CD4-positive, alpha-beta T cell treated with Interleukin-21 for 1 hour (primary cell): Measurements from ENCODE around the gene KLK4.
A peak's percentile ranks its signal among the peaks of the same experiment; 100 is the strongest.

Source experiments
- DNase-seq: peaks from one replicate; pipeline ENCODE4 v3.0.0-alpha.2; 2020

Gene KLK4, protein sequence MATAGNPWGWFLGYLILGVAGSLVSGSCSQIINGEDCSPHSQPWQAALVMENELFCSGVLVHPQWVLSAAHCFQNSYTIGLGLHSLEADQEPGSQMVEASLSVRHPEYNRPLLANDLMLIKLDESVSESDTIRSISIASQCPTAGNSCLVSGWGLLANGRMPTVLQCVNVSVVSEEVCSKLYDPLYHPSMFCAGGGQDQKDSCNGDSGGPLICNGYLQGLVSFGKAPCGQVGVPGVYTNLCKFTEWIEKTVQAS

DNA sequence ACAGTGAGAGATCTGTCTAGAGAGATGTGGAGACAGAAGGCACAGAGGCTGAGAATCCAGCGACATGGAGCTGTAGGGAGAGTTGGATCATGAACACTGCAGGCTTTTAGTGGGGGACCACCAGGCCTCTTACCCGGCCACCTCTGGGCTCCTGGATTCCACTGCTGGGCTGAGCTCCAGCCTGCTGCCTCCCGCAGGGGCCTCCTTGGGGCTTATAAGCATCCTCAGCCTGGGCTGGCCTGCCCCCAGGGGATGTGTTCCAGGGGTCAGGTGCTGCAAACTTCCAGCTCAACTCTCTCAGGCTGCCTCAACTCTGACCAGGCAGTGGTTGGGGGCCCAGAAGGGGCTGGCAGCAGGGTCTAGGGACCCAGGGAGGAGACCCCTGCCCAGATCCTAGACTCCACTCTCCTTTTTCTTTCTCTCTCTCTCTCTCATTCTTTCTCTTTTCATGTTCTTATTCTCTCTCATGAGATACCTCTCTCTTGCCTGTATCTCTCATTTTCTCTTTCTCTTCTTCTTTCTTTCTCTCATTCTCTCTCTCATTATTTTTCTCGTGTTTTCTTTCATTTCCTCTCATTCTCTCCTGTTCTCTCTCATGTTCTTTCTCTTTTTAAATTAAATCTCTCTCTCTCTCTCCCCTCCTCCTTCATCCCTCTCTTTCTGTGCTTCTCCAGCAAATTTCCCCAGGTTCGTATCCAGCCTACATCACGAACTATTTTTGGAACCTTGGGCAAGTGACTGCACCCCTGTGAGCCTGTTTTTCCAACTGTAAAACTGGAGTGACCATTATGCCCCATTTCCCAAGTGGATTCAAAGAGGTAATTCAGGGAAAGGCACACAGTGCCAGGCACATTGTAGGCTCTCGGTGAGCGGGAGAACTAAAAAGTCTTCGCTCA is at the start of gene KLK4:
TSS of gene KLK4 (minus strand) at position 190 of the 896 bp plus-strand sequence. CDS start 657 bp downstream, outside the sequence.
- no peak for DNase-seq

DNA sequence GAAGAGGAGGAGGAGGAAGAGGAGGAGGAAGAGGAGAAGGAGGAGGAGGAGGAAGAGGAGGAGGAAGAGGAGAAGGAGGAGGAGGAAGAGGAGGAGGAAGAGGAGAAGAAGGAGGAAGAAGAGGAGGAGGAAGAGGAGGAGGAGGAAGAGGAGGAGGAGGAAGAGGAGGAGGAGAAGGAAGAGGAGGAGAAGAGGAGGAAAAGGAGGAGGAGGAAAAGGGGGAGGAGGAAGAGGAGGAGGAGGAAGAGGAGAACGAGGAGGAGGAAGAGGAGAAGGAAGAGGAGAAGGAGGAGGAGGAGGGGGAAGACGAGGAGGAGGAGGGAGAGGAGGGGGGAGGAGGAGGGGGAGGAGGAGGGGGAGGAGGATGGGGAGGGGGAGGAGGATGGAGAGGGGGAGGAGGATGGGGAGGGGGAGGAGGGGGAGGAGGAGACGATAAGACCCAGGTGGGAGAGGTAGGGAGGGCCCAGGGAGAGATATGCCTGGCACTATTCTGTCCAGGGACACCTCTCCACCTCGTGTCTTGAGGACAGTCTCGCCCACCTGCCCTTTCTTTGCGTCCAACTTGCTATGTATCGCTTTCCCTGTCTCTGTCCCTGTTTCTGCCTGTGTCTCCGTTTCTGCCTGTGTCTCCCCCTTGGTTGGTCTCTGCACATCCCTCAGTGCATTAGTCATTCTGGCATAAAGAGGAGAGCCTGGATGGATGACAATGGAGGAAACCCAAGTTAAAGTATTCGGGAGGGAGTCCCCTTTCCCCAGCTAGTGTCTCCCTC is 48.7 kb upstream of the KLK4 start:
- DNase-seq = no peak

DNA sequence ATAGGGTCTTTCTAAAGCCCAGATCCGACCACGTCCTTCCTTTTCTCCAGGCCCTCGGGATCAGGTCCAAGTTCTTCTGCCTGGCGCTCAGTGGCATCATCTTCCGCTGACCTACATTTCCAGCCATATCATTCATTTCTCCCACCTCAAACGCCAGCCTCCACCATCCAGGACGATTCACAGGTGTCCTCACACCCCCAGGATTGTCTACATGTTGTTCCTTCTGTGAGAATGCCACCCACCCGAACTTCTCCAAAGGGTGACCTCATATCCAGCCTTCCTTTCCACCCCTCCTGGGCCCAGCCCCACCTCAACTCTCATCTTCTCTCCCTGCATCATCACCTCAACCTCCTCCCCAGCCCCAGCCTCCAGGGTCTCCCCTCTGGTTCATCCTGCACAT is 46.4 kb upstream of the KLK4 start:
- no peak for DNase-seq

DNA sequence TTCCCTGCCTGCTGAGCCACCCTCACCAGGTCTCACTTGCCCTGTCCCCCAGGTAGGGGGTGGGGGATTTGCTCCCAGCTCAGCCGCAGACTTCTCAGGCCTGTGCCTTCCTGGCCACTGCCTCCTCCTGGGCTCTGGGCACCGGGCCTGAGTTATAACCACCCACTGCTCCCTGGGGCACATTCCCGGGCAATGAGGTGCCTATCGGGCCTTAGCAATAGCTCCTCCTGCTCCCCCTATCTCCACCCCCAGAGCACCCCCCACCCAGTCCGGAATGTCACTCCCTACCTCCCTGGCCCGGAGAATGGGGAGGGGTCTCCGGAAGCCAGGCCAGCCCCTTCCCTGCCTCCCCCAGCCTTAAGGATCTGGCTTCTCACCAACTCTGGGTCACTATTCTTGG is 41.7 kb upstream of the KLK4 start, which contains the start of gene KLK5:
TSS of gene KLK5 (minus strand) at position 129 of the 400 bp plus-strand sequence. CDS start 381 bp downstream, outside the sequence.
- no peak for DNase-seq

DNA sequence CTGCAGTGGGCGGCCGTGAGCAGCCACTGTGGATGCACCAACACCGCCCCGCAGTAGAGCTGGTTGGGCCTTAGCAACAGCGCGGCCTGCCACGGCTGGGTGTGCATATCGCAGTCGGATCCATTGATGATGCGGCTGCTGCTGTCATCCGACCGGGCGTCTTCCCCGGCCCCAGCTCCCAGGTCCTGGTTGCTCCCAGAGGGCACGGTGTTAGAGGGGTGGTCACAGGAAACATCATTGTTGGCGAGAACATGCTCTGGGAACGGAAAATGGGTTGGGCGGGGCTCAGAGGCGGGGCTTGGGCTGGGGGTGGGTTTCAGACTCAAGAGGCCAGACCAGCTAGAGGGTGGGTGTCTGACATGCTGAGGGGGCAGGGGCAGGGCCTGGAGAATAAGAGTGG is 38.7 kb upstream of the KLK4 start:
- no peak for DNase-seq

DNA sequence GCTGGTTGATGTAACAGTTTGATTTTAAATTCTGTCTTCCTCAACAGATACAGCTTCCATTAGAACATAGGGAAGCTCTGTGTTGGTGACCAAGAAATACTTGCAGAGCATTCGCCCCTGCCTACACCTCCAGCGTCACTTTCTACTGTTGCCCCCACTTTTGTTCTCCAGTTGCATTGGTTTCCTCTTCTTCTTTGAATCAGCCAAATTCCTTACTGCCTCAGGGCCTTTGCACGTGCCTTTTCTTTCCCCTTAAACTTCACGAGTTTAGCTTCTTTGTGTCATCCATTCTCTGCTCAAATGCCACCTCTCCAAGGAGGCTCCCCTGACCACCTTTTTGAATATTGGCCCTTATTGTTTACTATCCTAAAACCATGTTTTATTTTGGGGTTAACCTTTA is 35.9 kb upstream of the KLK4 start:
- no peak for DNase-seq

DNA sequence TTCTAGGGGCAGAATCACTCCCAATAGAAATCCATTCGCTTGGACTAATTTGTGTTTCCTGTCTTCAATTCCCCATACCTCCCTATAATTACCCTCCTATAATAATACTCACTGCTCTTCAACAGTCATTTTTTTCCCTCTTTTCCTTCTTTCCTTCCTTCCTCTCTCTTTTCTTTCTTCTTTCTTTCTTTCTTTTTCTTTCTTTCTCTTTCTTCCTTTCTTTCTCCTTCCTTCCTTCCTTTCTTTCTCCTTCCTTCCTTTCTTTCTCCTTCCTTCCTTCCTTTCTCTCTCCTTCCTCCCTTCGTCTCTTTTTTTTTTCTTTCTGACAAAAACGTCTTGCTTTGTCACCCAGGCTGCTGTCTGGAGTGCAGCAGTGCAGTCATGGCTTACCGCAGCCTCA is 33.6 kb upstream of the KLK4 start:
- DNase-seq = no peak

DNA sequence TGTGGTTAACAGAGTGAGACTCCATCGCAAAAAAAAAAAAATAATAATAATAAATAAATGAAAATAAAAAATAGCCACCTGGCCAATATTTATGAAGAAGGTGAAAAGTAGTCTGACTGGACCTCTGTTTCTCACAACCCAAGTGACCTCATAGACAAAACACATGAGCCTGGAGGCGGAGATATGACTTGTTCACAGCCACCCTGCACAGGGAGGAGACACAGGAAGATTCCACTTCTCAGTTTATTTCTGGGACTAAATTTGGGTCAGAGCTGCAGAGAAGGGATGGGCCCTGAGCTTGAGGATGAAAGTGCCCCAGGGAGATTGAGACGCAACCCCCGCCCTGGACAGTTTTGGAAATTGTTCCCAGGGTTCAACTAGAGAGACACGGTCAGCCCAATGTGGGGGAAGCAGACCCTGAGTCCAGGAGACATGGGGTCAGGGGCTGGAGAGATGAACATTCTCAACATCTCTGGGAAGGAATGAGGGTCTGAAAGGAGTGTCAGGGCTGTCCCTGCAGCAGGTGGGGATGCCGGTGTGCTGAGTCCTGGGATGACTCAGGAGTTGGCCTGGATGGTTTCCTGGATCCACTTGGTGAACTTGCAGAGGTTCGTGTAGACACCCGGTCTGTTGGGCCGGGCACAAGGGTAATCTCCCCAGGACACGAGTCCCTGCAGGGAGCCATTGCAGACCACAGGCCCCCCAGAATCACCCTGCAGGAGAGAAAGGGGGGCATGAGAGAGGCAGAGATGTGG is 32.1 kb upstream of the KLK4 start:
- DNase-seq = no peak

DNA sequence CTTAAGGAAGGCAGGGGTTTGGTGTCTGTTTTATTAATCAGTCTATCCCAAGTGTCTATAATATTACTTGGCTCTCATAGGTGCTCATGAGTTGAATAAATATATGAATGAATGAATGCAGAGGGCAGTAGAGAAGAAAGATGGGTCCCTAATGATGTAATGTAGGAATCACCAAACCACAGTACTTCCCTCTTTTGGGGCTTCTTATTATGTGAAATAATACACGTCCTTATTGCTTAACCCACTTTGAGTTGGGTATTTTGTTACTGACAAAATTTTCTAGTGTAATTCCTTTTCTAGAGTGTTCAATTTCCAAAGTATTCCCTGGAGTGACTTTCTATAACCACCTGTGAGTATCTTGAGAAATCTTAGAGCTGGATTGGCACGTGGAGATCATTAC is 28.4 kb upstream of the KLK4 start:
- DNase-seq = no peak

DNA sequence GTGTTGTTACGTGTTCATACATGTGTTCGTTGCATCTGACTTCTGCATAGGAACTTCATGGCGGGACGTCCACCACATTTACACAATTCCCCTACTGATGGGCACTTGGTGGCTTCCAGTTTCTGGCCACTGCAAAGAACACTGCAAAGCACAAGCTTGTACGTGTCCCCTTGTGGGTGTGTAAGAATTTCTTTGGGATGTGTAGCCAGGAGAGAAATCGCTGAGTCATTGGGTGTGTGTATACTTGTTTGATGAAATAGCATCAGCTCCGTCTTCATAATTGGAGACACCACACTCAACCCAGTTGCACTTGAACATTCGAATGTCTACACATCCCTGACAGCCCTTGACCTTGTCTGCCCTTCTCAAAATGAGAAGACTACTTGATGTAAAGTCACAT is 22.4 kb upstream of the KLK4 start:
- DNase-seq = no peak

DNA sequence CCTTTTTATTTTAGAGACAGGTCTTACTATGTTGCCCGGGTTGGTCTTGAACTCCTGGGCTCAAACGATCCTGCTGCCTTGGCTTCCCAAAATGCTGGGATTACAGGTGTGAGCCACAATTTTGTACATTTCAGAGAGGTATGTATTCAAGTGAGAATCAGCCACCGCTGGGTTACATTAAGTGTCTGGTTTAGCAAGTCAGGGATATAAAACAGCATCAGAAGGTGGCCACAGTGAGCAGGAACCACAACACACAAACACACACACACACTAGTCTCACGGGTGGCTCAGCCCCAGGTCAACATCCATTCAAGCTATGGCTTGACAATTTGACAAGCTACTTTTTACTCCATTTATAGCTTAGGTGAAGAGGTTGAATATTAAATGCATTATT is 21.5 kb upstream of the KLK4 start:
- no peak for DNase-seq

DNA sequence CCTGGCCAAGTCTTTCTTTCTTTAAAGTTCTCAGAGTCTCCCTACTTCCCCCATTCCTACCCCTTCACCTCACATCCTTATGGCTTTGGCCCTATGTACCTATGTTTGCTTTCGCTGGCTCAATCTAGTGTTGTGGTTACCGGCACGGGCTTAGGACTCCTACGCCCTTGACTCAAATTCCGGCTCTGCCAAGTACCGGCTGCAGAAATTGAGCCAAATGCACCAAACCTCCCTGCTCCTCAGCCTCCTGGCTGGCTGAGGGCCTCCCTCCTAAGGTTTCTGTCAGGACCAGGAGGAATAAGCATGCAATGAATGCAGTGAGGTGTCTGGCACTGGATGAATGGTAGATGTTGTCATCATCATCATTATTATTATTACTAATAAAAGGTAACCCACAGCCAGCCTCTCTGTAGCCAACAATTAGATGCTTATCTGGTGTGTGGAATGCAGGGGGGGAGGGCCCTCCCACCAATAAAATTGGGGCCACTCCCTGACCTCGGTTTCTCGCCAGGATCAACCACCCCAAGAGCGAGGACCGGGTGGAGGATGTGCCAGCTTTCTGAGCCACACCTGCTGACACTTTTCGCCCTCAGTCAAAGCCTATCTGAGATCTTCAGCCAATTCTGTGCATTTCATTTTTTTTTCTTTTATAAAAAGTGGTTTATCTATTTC is 21.0 kb upstream of the KLK4 start:
- DNase-seq = no peak

DNA sequence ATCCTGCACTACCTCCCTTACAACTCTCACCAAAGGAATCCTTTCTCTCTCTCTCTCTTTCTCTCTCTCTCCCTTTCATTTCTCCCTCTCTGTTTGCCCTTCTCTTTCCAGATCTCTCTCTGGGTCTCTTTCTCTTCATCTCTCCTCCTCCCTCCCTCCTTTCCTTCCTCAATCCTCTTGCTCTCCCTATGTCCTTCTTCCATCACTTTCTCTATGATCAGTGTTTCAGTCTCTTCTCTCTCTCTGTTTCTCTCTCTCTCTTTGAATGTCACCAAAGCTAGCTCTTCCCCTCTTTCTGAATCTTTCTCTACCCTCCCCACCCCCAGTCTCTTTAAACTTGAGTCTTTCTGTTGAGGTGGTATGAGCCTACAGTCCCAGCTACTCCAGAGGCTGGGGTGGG is 19.8 kb upstream of the KLK4 start:
- DNase-seq = no peak

DNA sequence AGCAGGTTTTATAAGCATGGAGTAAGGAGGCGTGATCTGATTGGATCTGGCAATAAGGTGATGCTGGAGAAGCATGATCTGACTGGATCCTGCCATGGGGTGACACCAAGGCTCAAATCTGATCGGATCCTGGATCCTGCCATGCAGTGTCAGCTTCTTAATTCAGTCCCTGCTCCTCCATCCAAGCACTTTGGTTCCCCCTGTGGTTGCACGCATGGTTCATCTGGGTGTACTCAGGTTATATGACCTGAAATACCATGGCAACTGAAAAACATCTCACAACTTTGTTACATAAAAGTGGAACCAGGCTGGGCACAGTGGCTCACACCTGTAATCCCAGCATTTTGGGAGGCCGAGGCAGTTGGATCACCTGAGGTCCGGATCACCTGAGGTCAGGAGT is 17.6 kb upstream of the KLK4 start:
- DNase-seq = no peak

DNA sequence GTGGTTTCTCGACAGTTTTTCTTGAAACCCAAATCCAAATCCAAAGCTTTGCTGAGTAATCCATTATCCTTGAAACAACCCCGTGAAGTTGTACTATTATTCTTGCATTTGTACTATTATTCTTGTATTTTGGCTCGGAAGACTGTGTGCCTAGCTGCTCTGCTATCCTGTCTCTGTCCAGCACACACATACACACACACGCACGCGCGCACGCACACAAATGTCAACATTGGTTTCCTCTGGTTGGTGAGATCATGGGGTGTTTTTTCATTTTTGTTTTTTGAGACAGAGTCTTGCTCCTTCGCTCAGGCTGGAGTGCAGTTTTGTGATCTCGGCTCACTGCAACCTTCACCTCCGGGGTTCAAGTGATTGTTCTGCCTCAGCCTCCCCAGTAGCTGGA is 14.9 kb upstream of the KLK4 start:
- DNase-seq = no peak

DNA sequence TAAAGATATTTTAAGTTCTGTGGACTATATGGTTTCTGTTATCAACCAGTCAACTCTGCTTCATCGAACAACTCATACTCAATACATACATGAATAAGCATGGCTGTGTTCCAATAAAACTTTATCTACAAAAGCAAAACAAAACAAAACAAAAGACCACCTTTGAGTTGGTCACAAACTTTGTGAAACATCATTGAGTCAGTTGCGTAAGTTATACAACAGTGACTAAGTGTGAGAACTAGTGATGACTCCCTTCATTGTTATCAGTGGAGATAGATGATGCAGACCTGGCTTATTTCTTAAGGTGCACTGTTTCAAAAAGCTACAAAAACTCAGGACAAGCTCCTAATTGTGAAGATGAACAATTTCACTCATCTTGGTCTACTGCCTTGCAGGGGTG is 14.5 kb upstream of the KLK4 start:
- DNase-seq = no peak

DNA sequence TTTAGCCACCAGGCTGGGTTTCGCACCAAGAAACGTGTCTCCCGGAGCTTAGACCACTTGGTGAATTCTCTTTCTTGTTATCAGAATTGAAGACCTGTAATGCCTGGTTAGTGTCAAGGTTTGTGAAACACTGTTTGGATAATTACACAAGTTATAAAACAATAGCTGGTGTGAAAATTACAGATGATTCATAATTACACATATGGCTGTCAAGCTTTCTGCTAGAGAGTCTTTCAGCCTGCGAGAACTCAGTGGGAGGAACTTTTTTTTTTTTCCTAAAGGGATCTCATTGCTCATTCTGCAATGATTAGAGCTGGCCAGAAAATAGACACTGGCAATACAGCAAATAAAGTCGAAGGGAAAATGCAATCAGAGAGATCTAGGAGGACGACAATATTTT is 13.4 kb upstream of the KLK4 start:
- no peak for DNase-seq

DNA sequence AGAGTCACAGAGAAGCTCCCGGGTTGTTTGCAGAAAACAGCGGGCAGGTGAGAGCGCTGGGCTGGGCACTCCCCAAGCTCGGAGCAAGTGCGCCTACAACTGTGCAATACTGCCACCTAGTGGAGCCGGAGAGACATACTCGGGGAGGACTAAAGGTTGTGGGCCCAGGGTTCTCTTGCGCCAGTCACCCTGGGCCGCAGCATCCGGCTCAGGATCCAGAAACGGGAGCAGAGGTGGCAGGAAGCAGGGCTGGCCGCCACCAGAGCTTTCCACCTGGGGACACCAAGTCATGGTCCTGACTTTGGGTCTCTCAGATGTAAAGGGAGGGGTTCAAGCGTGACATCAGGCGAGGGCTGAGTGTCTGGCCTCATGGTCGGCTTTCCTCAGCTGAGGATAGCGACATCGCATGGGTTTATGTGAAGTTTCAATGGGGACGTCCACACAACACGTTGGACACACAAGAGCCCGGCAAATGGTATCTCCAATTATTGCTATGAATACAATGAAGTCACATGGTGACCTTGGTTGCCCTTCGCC is 11.2 kb upstream of the KLK4 start:
- peak; percentile 77 for DNase-seq

DNA sequence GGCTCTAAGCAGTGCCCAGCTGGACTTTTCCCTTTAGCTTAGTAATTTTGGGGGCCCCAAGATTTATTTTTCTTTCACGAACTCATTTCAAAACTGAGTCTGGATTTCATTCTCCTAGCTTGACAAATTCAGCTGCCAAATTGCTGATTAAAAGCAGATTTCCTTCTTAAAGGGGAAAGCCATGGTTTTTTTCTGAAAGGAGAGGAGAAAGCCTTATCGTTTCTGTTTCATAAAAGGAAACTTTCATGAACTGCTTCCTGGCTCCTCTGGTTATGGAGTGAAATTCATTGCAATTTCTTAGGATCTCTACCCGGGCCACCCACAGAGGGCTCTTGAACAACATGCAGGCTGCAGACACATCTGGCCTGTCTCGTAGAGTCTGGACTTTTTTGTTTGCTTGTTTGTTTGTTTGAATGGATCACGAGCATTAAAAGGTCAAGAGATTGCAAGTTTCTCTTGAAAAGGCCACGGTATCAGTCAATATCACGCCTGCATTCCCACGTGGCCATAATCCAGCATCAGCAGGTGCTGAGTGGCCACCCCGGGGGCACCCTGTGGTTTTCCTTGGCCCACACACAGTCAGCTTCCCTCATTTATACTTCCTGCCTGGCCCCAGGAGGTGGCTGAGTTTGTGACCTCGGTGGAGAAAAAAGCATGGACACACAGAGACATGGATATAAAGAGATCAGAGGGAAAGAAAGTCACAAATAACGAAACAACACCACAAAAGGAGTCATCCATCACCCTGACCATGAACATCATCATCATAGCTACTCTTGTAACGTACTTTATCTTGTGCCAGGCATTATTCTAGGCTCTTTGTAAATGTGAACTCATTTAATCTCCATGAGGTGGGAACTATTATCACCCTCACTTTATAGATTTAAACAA is 10.5 kb upstream of the KLK4 start:
- DNase-seq = no peak

DNA sequence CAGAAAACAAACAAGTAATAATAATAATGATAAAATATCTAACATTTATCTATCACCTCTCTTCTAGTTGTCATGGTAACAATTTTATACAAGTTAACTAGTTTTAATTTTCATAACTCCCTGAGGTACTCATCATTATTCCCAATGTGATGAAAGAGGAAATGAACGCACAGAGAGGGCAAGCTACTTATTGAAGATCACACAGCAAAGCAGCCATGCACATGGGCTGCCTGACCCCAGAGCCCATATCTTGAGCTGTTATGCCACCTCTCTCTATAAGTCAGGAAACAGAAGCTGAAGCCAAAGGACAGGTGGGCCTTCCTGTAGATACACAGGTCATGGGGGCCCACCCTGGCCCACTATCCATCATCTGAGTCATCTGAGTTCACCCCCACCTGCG is 4.9 kb upstream of the KLK4 start:
- DNase-seq = no peak
